ENCODE measurements around the gene ISG15.
"Not testable (repeated sequence)": the region's sequence is repeated elsewhere in the genome, so short reads cannot be mapped to it uniquely, and the experiment has no call there.

The ISG15 gene

DNA sequence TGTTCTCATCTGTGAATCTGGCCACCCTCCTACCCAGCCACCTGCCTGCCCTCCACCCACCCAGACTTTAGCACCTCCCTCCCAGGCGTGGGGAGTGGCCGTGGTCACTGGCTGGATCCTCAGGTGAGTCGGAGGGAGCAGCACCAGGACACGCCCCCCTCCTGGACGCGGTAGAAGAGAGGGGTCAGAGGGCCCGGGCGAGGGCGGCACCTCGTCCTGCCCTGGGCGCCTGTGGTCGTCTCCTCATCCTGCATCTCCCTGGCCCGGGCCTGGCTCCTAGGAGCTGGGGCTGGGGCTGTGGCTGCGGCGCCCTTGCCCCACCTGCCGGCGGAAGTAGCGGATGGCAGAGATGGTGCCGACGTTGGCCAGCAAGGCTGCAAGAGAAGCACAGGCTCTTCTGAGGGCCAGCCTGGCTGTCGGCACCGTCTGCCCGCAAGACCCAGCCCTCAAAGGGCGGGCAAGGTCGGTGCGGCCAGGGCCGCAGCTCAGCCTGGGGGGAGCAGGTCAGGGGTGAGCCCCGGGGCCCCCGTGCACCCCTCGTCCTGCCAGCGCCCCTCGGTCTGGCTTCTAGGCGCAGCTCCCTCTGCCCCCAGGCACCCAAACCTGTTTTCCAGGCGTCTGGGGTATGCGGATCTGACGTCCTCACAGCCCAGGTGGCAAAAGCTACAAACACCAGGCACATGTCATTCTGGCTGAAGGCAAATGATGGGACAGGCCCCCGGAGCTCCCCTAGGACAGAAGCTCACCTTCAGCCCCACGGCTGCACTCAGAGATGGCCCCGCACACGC is 37.2 kb upstream of the ISG15 start:
- peak; percentile 59 to 63 for DNase-seq

DNA sequence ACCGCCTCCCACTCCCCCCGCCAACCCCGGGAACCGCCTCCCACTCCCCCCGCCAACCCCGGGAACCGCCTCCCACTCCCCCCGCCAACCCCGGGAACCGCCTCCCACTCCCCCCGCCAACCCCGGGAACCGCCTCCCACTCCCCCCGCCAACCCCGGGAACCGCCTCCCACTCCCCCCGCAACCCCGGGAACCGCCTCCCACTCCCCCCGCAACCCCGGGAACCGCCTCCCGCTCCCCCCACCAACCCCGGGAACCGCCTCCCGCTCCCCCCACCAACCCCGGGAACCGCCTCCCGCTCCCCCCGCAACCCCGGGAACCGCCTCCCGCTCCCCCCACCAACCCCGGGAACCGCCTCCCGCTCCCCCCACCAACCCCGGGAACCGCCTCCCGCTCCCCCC is 36.5 kb upstream of the ISG15 start:
- DNase-seq: not testable (repeated sequence)

DNA sequence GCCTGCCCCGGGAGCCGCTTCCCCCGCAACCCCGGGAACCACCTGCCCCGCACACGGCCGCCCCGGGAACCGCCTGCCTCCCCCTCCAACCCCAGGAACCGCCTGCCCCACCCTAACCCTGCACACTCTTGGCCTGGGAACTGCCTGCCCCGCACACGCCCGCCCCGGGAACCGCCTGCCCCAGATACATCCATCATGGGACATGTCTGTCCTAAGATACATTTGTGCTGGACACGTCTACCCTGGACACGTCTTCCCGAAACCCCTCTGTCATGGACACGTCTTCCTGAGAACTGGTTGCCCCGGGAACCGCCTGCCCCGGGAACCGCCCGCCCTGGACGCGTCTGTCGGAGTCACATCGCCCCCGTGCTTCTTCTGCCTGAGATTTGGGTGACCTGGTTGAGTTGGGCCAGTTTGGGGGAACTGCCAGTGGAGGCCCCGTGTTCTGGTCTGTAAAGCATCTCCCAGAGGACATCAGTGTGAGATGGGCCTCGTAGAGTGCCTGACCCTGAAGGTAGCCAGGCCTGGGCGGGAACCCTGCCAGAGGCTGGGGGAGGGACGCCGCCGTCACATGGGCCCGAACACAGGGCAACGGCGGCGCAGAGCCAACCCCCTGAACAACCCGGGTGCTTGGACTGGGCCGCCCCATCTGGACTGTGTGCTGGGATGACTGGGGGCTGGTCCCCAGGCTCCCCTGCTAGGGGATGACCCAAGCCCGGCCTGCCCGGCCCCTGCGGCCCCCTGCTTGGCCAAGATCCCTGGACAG is 35.0 kb upstream of the ISG15 start:
- no peak for DNase-seq

DNA sequence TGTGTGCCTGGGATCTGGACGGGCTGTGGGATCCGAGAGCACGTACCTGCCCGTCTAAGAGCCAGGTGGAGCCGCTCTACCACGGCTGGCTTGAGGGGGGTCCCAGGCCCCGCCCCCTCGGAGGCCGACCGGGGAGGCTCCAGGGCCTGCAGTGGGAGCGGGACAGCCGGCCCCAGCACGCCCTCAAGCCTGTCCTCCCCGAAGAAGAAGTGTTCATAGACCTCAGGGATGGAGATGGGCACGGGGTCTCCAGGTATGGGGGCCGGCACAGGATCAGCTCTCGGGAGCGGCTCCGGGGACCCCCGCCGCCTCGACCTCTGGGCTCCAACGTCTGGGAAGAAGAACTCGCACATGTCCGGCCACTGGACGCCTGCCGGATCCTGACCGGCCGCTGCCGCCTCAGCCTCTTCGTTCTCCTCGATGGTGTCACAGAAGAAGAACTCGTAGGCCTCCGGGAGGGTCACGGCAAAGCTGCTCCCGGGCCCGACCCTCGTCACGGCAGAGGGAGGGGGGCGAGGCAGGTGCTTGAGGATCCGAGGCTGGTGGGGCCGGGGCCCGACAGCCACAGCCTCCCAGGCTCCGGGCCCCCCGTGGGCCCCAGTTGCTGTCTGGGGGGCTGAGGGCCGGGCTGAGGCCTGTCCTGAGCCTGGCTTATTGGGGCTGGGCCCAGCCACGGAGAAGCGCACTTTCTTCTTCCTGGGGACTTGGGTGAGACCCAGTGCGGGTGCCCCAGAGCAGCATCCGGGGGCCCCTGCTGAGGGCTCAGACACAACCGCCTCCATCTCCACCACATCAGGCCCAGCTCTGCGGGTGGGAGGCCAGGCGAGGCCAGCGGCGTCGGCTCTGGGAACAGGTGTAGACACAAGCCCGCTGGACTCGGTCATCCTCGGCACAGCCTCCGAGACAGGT is 34.2 kb upstream of the ISG15 start:
- no peak for DNase-seq

DNA sequence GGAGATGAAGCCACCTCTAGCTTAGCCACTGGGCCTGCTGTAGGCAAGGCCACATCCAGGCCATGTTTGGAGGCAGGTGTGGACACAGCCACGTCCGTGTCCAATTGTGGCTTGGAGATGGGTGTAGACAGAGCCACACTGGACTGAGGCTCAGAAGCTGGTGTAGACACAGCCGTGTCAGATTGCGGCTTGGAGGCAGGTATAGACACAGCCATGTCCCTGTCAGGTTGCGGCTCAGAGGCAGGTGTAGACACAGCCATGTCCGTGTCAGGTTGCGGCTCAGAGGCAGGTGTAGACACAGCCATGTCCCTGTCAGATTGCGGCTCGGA is 33.6 kb upstream of the ISG15 start:
- no peak for DNase-seq

DNA sequence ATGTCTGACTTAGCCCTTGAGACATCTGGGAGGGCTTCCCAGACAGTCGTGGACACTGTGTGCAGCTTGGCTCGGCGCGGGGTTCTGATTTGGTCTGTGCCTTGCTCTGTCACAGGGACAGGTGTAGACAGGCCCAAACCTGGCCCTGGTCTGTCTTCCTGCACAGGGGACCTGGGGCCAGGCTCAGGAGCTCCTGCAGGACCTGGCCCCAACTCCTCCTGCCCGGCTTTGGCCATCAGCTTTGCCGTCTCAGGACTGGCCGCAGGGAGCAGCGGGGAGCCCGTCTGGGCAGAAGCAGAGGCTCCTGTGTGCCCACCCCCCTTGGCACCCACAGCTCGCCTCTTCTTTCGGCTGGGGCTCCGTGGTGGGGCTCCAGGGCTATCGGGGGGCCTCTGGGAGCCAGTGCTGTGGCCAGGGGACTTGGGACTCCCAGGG is 33.1 kb upstream of the ISG15 start:
- no peak for DNase-seq

- DNase-seq: no peak
These were observed 32.5 kb upstream of the ISG15 start for GRCh38 chr1:980602-981395.

DNA sequence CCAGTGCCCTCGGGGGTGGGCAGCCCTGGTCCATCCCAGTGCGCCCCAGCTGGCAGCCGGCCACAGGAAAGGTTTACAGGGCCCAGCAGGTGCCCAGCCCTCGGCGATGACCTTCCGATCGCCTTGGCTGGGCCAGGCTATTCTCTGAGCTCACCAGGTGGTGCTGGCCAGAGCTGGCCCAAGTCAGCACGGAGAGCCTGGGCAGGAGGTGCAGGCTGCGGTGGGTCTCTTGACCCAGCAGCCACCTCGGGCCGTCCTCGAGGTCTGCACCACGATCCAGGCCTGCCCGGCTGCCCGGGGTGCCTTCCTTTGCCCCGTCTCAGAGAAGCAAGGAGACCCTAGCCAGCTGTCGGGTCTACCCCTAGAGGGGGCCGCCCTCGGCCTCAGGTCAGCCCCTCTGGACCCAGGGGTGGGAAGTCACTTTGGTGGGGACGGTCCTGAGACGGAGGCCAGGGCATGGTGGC is 31.8 kb upstream of the ISG15 start:
- no peak for DNase-seq

GRCh38 chr1:981955-982558 is 31.2 kb upstream of the ISG15 start, which contains the start of gene PERM1:
TSS of gene PERM1 (minus strand) at chr1:982093. CDS start at chr1:981029, 1,064 bp downstream.
- no peak for DNase-seq

GRCh38 chr1:982765-983436 is 30.4 kb upstream of the ISG15 start:
- no peak for DNase-seq

DNA sequence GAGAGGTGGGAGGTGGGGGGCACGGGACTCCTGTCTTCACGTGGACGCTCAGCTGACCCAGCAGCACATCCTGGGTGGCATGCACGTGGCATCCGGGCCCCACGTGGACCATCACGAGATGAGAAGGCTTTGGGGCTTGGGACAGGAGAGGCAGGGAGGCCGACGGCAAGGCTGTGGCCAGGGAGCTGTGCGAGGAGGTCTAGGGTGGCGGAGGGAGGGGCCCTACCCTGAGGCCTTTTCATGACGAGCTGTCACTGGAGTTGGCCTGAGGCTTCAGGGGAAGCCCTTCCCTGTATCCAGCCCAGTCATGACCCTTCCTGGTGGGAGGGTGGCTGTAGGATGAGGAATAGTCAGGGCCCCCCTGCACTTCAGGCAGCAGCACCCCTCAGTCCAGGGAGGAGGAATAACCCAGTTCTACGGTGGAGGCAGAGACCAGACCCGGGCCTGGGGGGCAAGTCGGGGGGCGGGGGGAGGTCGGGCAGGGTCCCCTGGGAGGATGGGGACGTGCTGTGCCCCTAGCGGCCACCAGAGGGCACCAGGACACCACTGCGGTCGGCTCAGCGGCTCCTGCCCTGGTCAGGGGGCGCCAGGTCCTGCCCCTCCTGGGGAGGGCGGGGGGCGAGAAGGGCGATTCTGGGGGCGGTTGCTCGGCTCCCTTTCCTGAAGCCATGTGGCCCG is 29.4 kb upstream of the ISG15 start:
- peak; percentile 49 to 67 for DNase-seq

DNA sequence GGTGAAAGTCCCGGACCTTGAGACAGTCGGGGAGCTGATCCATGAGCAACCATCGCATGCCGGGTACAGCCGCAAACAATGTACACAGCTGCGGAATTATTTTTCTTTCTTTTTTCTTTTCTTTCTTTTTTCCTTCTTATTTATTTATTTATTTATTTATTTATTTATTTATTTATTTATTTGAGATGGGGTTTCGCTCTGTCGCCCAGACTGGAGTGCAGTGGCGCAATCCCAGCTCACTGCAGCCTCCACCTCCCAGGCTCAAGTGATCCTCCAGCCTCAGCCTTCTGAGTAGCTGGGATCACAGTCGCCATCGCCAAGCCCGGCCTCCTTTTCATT is 28.9 kb upstream of the ISG15 start:
- DNase-seq: no peak

DNA sequence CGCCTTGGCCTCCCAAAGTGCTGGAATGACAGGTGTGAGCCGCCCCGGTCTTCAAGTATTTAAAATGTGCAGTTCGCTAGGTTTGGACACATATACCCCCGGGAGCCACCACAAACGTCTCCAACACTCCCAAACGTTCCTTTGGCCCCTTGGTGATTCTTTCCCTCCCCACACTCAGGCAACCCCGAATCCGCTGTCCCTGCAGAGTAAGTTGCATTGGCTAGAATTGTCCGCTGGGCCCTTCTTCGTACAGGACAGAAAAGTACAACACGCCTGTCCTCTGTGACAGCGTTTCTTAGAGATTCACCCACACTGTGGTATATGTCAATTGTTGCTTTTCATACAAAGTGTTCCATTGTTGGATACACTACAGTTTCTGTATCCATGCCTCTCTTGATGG is 28.2 kb upstream of the ISG15 start:
- no peak for DNase-seq

- not testable (repeated sequence) for DNase-seq
These were observed 25.2 kb upstream of the ISG15 start for GRCh38 chr1:988061-988460.

DNA sequence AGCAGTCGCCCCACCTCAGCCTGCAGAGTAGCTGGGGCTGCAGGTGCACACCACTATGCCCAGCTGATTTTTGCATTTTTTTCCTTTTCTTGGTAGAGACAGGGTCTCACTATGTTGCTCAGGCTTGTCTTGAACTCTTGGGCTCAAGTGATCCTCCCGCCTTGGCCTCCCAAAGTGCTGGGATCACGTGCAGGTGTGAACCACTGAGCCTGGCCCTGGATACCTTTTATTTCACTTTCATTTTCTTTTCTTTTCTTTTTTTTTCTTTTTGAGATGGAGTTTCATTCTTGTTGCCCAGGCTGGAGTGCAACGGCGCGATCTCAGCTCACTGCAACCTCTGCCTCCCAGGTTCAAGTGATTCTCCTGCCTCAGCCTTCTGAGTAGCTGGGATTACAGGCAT is 22.0 kb upstream of the ISG15 start:
- not testable (repeated sequence) for DNase-seq

DNA sequence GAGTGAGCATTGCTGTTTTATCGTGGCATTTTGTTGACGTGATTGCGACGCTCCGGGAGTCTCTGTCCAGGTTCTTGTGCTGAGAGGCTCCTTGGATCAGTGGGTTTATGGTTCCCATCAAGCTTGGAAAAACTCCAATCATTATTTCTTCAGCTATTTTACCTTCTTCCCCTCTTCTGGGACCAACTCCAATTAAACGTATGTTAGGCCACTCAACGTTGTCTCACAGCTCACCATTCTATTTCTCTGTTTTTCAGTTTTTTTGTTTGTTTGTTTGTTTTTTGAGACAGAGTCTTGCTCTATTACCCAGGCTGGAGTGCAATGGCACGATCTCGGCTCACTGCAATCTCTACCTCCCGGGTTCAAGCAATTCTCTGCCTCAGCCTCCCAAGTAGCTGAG is 21.4 kb upstream of the ISG15 start:
- DNase-seq: no peak

- DNase-seq: no peak
These were observed 20.9 kb upstream of the ISG15 start for GRCh38 chr1:992362-992761.

DNA sequence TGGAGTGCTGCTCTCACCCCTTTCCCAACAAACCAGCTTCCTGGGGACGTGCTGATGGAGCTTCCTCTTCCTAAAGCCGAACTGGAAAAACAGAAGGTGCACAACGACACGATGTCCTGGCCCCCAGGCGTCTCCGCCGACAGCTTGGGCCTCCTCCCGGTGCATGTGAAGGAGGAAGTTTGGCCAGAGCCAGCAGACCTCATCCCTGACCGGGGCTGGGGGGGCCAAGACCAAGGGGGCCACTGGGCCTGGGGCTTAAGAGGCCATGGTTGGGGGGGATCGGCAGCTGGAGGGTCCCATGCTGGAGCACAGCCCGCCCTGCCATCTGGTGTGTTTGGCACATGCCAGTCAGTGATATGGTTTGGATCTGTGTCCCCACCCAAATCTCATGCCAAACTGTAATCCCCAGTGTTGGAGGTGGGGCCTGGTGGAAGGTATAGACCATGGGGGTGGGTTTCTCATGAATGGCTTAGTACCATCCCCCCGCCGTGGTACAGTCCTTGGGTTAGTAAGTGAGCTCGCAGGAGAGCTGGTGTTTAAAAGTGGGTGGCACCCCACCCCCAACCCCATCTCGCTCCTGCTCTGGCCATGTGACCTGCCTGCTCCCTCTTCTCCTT is 19.8 kb upstream of the ISG15 start:
- DNase-seq: no peak

GRCh38 chr1:994546-994945 is 18.8 kb upstream of the ISG15 start:
- DNase-seq: not testable (repeated sequence)

Measured in stimulated activated CD4-positive, alpha-beta T cell treated with anti-CD3 and anti-CD28 coated beads, Interleukin-4, amount 100 ng/mL, for 4 hours (primary cell).